Muscle of back (tissue), 11 donors: ENCODE results near the gene HECTD4. TPM values are rescaled to one million over a fixed set of nuclear protein-coding genes. Genes with fewer than 3 reads are reported as not detected.
A peak's percentile ranks its signal among the peaks of the same experiment; 100 is the strongest.
"Not testable (repeated sequence)": the region's sequence is repeated elsewhere in the genome, so short reads cannot be mapped to it uniquely, and the experiment has no call there.

Experiments
- DNase-seq, 3 donors: peaks; one replicate each; pipeline versions ENCODE4 v3.0.0 to v3.0.0-alpha.2; 2013
- polyA plus RNA-seq, 10 donors: library from polyadenylated mRNA; unstranded; fragments of 120-200 nt; gene quantifications; one replicate each; pipeline ENCODE4 v1.2.1, GENCODE V29; 2013; ENCODE audit not compliant: insufficient read length in 10 of 10

Gene HECTD4
- polyA plus RNA-seq, 10 donors = 33.9 to 73.0 (median 51.4) TPM

GRCh38 chr12:112162241-112162790 is 219.9 kb downstream of the HECTD4 start:
- DNase-seq = no peak

GRCh38 chr12:112161711-112162110 is 220.5 kb downstream of the HECTD4 start:
- DNase-seq = no peak

- DNase-seq = no peak
Observed at GRCh38 chr12:112160611-112161010, 221.6 kb downstream of the HECTD4 start.

GRCh38 chr12:112159146-112159541 is 223.1 kb downstream of the HECTD4 start:
- no peak for DNase-seq

GRCh38 chr12:112158461-112159145 is 223.6 kb downstream of the HECTD4 start:
- not testable (repeated sequence) for DNase-seq

GRCh38 chr12:112153893-112154219 is 228.4 kb downstream of the HECTD4 start:
- no peak for DNase-seq

- no peak for DNase-seq
Observed at GRCh38 chr12:112153181-112153892, 228.9 kb downstream of the HECTD4 start.

- no peak for DNase-seq
Observed at GRCh38 chr12:112151766-112152541, 230.3 kb downstream of the HECTD4 start.

GRCh38 chr12:112149596-112149995 is 232.6 kb downstream of the HECTD4 start:
- DNase-seq = no peak

- peak in 1 of 3 donors; percentile 61 for DNase-seq
Observed at GRCh38 chr12:112148031-112148513, 234.2 kb downstream of the HECTD4 start.

GRCh38 chr12:112146123-112146522 is 236.1 kb downstream of the HECTD4 start:
- no peak for DNase-seq

- no peak for DNase-seq
Observed at GRCh38 chr12:112140728-112141127, 241.5 kb downstream of the HECTD4 start.

- DNase-seq = no peak
Observed at GRCh38 chr12:112134731-112135130, 247.5 kb downstream of the HECTD4 start.

- no peak for DNase-seq
Observed at GRCh38 chr12:112133418-112133817, 248.8 kb downstream of the HECTD4 start.

GRCh38 chr12:112131686-112132085 is 250.5 kb downstream of the HECTD4 start:
- no peak for DNase-seq

- peak in 1 of 3 donors; percentile 23 for DNase-seq
Observed at GRCh38 chr12:112130441-112130998, 251.7 kb downstream of the HECTD4 start.

GRCh38 chr12:112126911-112127310 is 255.3 kb downstream of the HECTD4 start:
- no peak for DNase-seq

GRCh38 chr12:112126000-112126438 is 256.2 kb downstream of the HECTD4 start:
- no peak for DNase-seq

GRCh38 chr12:112125250-112125999 is 256.8 kb downstream of the HECTD4 start, which contains the start of gene TRAFD1:
Gene TRAFD1, plus strand, starts transcription at chr12:112125560. Its CDS starts 4,963 bp downstream, at chr12:112130523.
- DNase-seq = peak; percentile 97 to 99 (median 98)

GRCh38 chr12:112124918-112125249 is 257.3 kb downstream of the HECTD4 start:
- no peak for DNase-seq
